H1 (cell line): ENCODE measurements around the gene PCSK1N. TPM values are rescaled to one million over a fixed set of nuclear protein-coding genes. Genes with fewer than 3 reads are reported as not detected.

Source experiments
- CTCF ChIA-PET: fragments of 300-600 bp; sonication (Branson Sonifier 250); formaldehyde crosslinking; loops from one replicate; lab custom pipeline; 2021; ENCODE audit not compliant: partially characterized antibody; lab: Charles Lee
- POLR2A ChIA-PET: fragments of 300-600 bp; sonication (Branson Sonifier 250); formaldehyde crosslinking; loops from one replicate; lab custom pipeline; 2021; ENCODE audit warnings: inconsistent platforms; ENCODE audit not compliant: partially characterized antibody; lab: Charles Lee
- DNase-seq, 2 experiments: peaks; one replicate each; pipeline versions ENCODE4 v3.0.0 to v3.0.0-alpha.2; 2010 to 2022; ENCODE audit warnings: low spot score in 2 of 2, low read depth in 1 of 2, mixed read lengths in 1 of 2
- FAIRE-seq: peaks from 2 replicates; lab custom pipeline; 2011; peaks lifted over from hg19 to GRCh38; lab: Jason Lieb, UNC
- H2AFZ ChIP-seq: 2 replicates; pipeline ENCODE4 v1.8.1; 2012; ENCODE audit warnings: low read length, inconsistent platforms
- H2AK5ac ChIP-seq: 2 replicates; pipeline ENCODE4 v1.6.1; 2013; ENCODE audit warnings: low read depth, low read length
- H2BK120ac ChIP-seq: replicated peaks from 2 replicates; pipeline ENCODE3; 2013; ENCODE audit warnings: low read depth, low read length, inconsistent platforms
- H2BK12ac ChIP-seq: 2 replicates; pipeline ENCODE4 v1.6.1; 2013; ENCODE audit warnings: low read depth, low read length
- H2BK15ac ChIP-seq: 2 replicates; pipeline ENCODE4 v1.6.1; 2013; ENCODE audit warnings: low read length
- H2BK20ac ChIP-seq: 2 replicates; pipeline ENCODE4 v1.6.1; 2013; ENCODE audit warnings: low read length
- H2BK5ac ChIP-seq: 2 replicates; pipeline ENCODE4 v1.6.1; 2013; ENCODE audit warnings: low read depth, low read length
- H3K14ac ChIP-seq: 2 replicates; pipeline ENCODE4 v1.6.1; 2013; ENCODE audit warnings: inconsistent platforms; ENCODE audit not compliant: insufficient read length
- H3K18ac ChIP-seq: 2 replicates; pipeline ENCODE4 v1.6.1; 2013; ENCODE audit warnings: low read length; ENCODE audit errors: extremely low read depth
- H3K23ac ChIP-seq: 2 replicates; pipeline ENCODE4 v1.6.1; 2013; ENCODE audit warnings: inconsistent platforms; ENCODE audit not compliant: insufficient read length
- H3K23me2 ChIP-seq: 2 replicates; pipeline ENCODE4 v1.6.1; 2013; ENCODE audit warnings: low read depth, low read length
- H3K27ac ChIP-seq: 2 replicates; pipeline ENCODE4 v1.6.1; 2011; ENCODE audit warnings: low read depth, low read length, inconsistent platforms
- H3K27me3 ChIP-seq, 4 experiments: replicated peaks in 1 of 4; 1 replicate in 1 of 4; 2 replicates in 3 of 4; pipeline versions ENCODE4 v1.6.1 to v1.8.1; 2011 to 2013; ENCODE audit warnings: low read length in 3 of 4, mild to moderate bottlenecking in 3 of 4, inconsistent platforms in 2 of 4, mixed read lengths in 2 of 4, moderate library complexity in 1 of 4; ENCODE audit not compliant: control insufficient read depth in 3 of 4, insufficient read depth in 3 of 4; ENCODE audit errors: extremely low read depth in 1 of 4
- H3K36me3 ChIP-seq, 4 experiments: 2 replicates each; pipeline versions ENCODE4 v1.6.1 to v1.8.1; 2011 to 2013; ENCODE audit warnings: mild to moderate bottlenecking in 4 of 4, low read length in 3 of 4, moderate library complexity in 2 of 4, control low read depth in 1 of 4, inconsistent platforms in 1 of 4; ENCODE audit not compliant: insufficient read depth in 4 of 4, control insufficient read depth in 2 of 4
- H3K4ac ChIP-seq: replicated peaks from 2 replicates; pipeline ENCODE3; 2013; ENCODE audit warnings: low read length, low read depth, mixed read lengths, inconsistent platforms; ENCODE audit not compliant: insufficient read length
- H3K4me1 ChIP-seq, 4 experiments: replicated peaks in 1 of 4; 1 replicate in 1 of 4; 2 replicates in 3 of 4; pipeline versions ENCODE4 v1.6.1 to v1.8.1; 2011 to 2013; ENCODE audit warnings: low read length in 3 of 4, inconsistent platforms in 2 of 4, mixed read lengths in 1 of 4; ENCODE audit not compliant: insufficient read depth in 4 of 4, control insufficient read depth in 3 of 4
- H3K4me2 ChIP-seq, 2 experiments: 2 replicates each; pipeline versions ENCODE4 v1.6.1 to v1.8.1; 2011 to 2013; ENCODE audit warnings: low read depth in 2 of 2, low read length in 2 of 2, control low read depth in 1 of 2, inconsistent platforms in 1 of 2, mild to moderate bottlenecking in 1 of 2; ENCODE audit not compliant: insufficient read depth in 1 of 2
- H3K4me3 ChIP-seq, 4 experiments: fragments of 200-600, 300-600 bp in 1 of 4; sonication (generic), shearing (Covaris generic), sonication (Bioruptor Twin) in 1 of 4; 2 replicates each; pipeline versions ENCODE4 v1.5.1 to v1.8.1; 2011 to 2016; ENCODE audit warnings: low read length in 4 of 4, low read depth in 3 of 4, control low read depth in 2 of 4, inconsistent platforms in 2 of 4, mild to moderate bottlenecking in 2 of 4, mixed read lengths in 1 of 4, moderate library complexity in 1 of 4; ENCODE audit not compliant: insufficient read depth in 2 of 4; ENCODE audit errors: extremely low read depth in 1 of 4
- H3K56ac ChIP-seq: replicated peaks from 2 replicates; pipeline ENCODE3; 2013; ENCODE audit warnings: low read depth, mild to moderate bottlenecking, mixed read lengths, low read length, inconsistent platforms; ENCODE audit not compliant: insufficient read length
- H3K79me1 ChIP-seq: 2 replicates; pipeline ENCODE4 v1.6.1; 2013; ENCODE audit warnings: low read depth, low read length, control low read depth
- H3K79me2 ChIP-seq, 2 experiments: 2 replicates each; pipeline versions ENCODE4 v1.6.1 to v1.8.1; 2012 to 2013; ENCODE audit warnings: low read length in 2 of 2, mild to moderate bottlenecking in 2 of 2, inconsistent platforms in 1 of 2; ENCODE audit not compliant: insufficient read depth in 2 of 2, control insufficient read depth in 1 of 2
- H3K9ac ChIP-seq, 4 experiments: replicated peaks in 1 of 4; 1 replicate in 1 of 4; 2 replicates in 3 of 4; pipeline versions ENCODE4 v1.6.1 to v1.8.1; 2011 to 2013; ENCODE audit warnings: low read depth in 3 of 4, low read length in 3 of 4, control low read depth in 2 of 4, mild to moderate bottlenecking in 2 of 4, moderate library complexity in 2 of 4, inconsistent platforms in 1 of 4; ENCODE audit errors: extremely low read depth in 1 of 4
- H3K9me3 ChIP-seq, 2 experiments: 2 replicates each; pipeline versions ENCODE4 v1.6.1 to v1.8.1; 2012 to 2013; ENCODE audit warnings: mild to moderate bottlenecking in 2 of 2, moderate library complexity in 2 of 2, control low read depth in 1 of 2, inconsistent platforms in 1 of 2, low read depth in 1 of 2, low read length in 1 of 2, mixed read lengths in 1 of 2; ENCODE audit not compliant: insufficient read depth in 2 of 2
- H4K20me1 ChIP-seq, 2 experiments: replicated peaks in 1 of 2; 2 replicates each; pipeline versions ENCODE3 to v1.8.1; 2011 to 2013; ENCODE audit warnings: inconsistent platforms in 2 of 2, low read length in 2 of 2, mild to moderate bottlenecking in 1 of 2; ENCODE audit not compliant: insufficient read depth in 2 of 2, control insufficient read depth in 1 of 2
- H4K5ac ChIP-seq: 2 replicates; pipeline ENCODE4 v1.6.1; 2013; ENCODE audit warnings: low read length, low read depth, mixed read lengths, inconsistent platforms; ENCODE audit not compliant: insufficient read length
- H4K8ac ChIP-seq: 2 replicates; pipeline ENCODE4 v1.8.0; 2013; ENCODE audit warnings: mild to moderate bottlenecking, moderate library complexity, low read length, inconsistent platforms; ENCODE audit not compliant: insufficient read depth; ENCODE audit errors: extremely low read depth
- H4K91ac ChIP-seq: replicated peaks from 2 replicates; pipeline ENCODE3; 2013; ENCODE audit warnings: low read length, mixed read lengths, inconsistent platforms; ENCODE audit not compliant: insufficient read length
- CBX5 ChIP-seq: fragments of 300-800, 300-1000 bp; sonication (generic); IDR thresholded peaks from 2 replicates; pipeline ENCODE4 v1.7.1; 2016; ENCODE audit warnings: antibody characterized with exemption, low read length, low read depth
- POU5F1 ChIP-seq: IDR thresholded peaks from 2 replicates; pipeline ENCODE4 v1.6.1; 2011; ENCODE audit warnings: low read depth, mild to moderate bottlenecking, low read length, moderate library complexity
- RXRA ChIP-seq: IDR thresholded peaks from 2 replicates; pipeline ENCODE4 v1.6.1; 2011; ENCODE audit warnings: low read depth, mild to moderate bottlenecking, low read length, moderate library complexity; ENCODE audit not compliant: insufficient read depth
- SAP30 ChIP-seq: fragments of 300-600 bp; sonication (generic); IDR thresholded peaks from 2 replicates; pipeline ENCODE4 v1.7.1; 2012; ENCODE audit warnings: low read length, moderate library complexity, mild to moderate bottlenecking, inconsistent platforms; ENCODE audit not compliant: insufficient read depth, insufficient replicate concordance
- SIRT6 ChIP-seq: IDR thresholded peaks from one replicate; pipeline ENCODE4 v1.7.1; 2012; ENCODE audit warnings: low read length, inconsistent platforms
- SUZ12 ChIP-seq: fragments of 200-600 bp; sonication (generic); IDR thresholded peaks from 2 replicates; pipeline ENCODE4 v1.6.1; 2012; ENCODE audit warnings: mild to moderate bottlenecking, inconsistent platforms, low read length, moderate library complexity, mixed read lengths
- WGBS, 2 experiments: shearing (Covaris generic) in 1 of 2; methylation state at CpG; one replicate each; pipeline versions ENCODE4 v1.1.6 to v1.1.7; 2013 to 2015; ENCODE audit warnings: low lambda C conversion rate in 2 of 2, mixed read lengths in 2 of 2, inconsistent platforms in 1 of 2, low coverage in 1 of 2, missing lambda C conversion rate in 1 of 2; ENCODE audit not compliant: insufficient replicate concordance in 2 of 2, insufficient coverage in 1 of 2, insufficient read length in 1 of 2; ENCODE audit errors: extremely low coverage in 1 of 2, missing lambda C conversion rate in 1 of 2; 5-methylcytosine and 5-hydroxymethylcytosine counted together
- polyA plus RNA-seq, 7 experiments: library from polyadenylated mRNA; depleted of rRNA in 3 of 7; stranded (reverse) in 5 of 7; unstranded in 2 of 7; fragments of >200 nt in 5 of 7; fragments of 200-250 nt in 2 of 7; gene quantifications; 1 replicate in 5 of 7; 2 replicates in 1 of 7; 4 replicates in 1 of 7; pipeline versions ENCODE4 v1.2.1 to v1.2.3, GENCODE V29; 2011 to 2013; ENCODE audit warnings: missing spikeins in 2 of 7, mixed read lengths in 2 of 7
- total RNA-seq: library from RNA; stranded (reverse); fragmentation: NEBNext Ultra II Directional; extraction: Animal tissue kit (Norgen Biotek cat#: 25700); gene quantifications from 2 replicates; pipeline ENCODE4 v1.2.1, GENCODE V29; 2021
- TF ChIP-seq, protein P1 (sequence below): IDR thresholded peaks from 2 replicates; pipeline ENCODE4 v1.6.1; 2012; ENCODE audit warnings: inconsistent platforms
- TF ChIP-seq, protein P2 (sequence below), 3 experiments: IDR thresholded peaks; 1 replicate in 2 of 3; 2 replicates in 1 of 3; pipeline versions ENCODE4 v1.5.1 to v1.6.1; 2011; ENCODE audit warnings: low read length in 3 of 3, mild to moderate bottlenecking in 3 of 3, inconsistent platforms in 2 of 3, low read depth in 1 of 3, moderate library complexity in 1 of 3; ENCODE audit not compliant: insufficient read depth in 1 of 3; ENCODE audit errors: control extremely low read depth in 1 of 3
- TF ChIP-seq, protein P3 (sequence below): IDR thresholded peaks from 2 replicates; pipeline ENCODE4 v1.6.1; 2012; ENCODE audit warnings: low read length, inconsistent platforms

PCSK1N gene
- total and polyA plus RNA-seq, 2 of the 8 experiments (the other 6 are each of a cell fraction or from before 2014, with no cell fraction given): 3.6 to 4.5 TPM

DNA sequence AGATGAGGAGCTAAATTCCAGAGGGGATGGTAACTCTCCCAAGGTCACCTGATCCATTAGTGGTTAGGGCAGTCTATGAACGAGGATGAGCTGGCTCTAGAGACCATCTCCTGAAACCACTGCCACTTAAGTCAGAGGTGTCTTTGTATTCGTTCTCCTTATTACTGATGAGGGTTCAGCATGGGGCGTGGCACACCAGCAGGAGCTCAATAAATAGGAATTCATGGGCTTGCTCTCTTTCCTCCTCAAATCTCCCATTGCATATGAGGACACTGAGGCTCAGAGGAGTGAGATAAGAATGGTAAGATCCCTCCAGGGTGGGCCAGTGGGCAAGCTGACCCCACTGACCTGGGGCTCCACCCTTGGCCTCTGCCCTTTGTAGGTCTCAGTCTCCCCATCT lies 50.7 kb downstream of the PCSK1N start:
- H3K56ac ChIP-seq: no peak overlapping the region
- no peak overlapping the region for H3K23ac ChIP-seq
- H4K20me1 ChIP-seq: no peaks in the 10 kb centered on the region
- no peaks in the 10 kb centered on the region for H3K79me2 ChIP-seq
- H4K91ac ChIP-seq: no peak overlapping the region
- no peaks in the 10 kb centered on the region for H3K9me3 ChIP-seq
- no peak overlapping the region for H2BK120ac ChIP-seq
- H2AK5ac ChIP-seq: no peak overlapping the region
- H3K4me2 ChIP-seq: no peak overlapping the region
- 86% methylated on average over 3 of the region's 3 CpGs; no CpG with 5 or more reads in 1 of the 2 experiments for WGBS, 2 experiments
- no peak overlapping the region for H3K9ac ChIP-seq
- no peak for FAIRE-seq
- H2BK12ac ChIP-seq: no peak overlapping the region
- H3K18ac ChIP-seq: no peak overlapping the region
- no peak overlapping the region for H4K8ac ChIP-seq
- ChIA-PET CTCF (interaction anchor here (0.6 kb wide), 1 partner anchor 1055 kb away, joined by 3 read pairs; no protein-coding TSS in a partner anchor), POLR2A (interaction anchor here (0.9 to 1.6 kb wide), 3 partner anchors 8 to 174 kb away, joined by 3 read pairs; no protein-coding TSS in a partner anchor)
- no peak overlapping the region for H2AFZ ChIP-seq
- no peak overlapping the region for H3K4me3 ChIP-seq
- no peak overlapping the region for H2BK20ac ChIP-seq
- no peaks in the 10 kb centered on the region for H3K27me3 ChIP-seq
- H4K5ac ChIP-seq: no peak overlapping the region
- no peaks in the 10 kb centered on the region for H3K79me1 ChIP-seq
- DNase-seq: no peak
- H3K4me1 ChIP-seq: no peaks in the 10 kb centered on the region
- no peak overlapping the region for H3K4ac ChIP-seq
- H3K36me3 ChIP-seq: no peaks in the 10 kb centered on the region
- no peaks in the 10 kb centered on the region for H3K23me2 ChIP-seq
- H3K27ac ChIP-seq: no peak overlapping the region
- no peak overlapping the region for H3K14ac ChIP-seq
- no peak overlapping the region for H2BK15ac ChIP-seq
- no peak overlapping the region for H2BK5ac ChIP-seq
- TF ChIP-seq, protein P1, sequence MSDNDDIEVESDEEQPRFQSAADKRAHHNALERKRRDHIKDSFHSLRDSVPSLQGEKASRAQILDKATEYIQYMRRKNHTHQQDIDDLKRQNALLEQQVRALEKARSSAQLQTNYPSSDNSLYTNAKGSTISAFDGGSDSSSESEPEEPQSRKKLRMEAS: no peak
- TF ChIP-seq SUZ12: no peak
- no peak for TF ChIP-seq SIRT6
- no peak for TF ChIP-seq RXRA
- TF ChIP-seq, protein P2, sequence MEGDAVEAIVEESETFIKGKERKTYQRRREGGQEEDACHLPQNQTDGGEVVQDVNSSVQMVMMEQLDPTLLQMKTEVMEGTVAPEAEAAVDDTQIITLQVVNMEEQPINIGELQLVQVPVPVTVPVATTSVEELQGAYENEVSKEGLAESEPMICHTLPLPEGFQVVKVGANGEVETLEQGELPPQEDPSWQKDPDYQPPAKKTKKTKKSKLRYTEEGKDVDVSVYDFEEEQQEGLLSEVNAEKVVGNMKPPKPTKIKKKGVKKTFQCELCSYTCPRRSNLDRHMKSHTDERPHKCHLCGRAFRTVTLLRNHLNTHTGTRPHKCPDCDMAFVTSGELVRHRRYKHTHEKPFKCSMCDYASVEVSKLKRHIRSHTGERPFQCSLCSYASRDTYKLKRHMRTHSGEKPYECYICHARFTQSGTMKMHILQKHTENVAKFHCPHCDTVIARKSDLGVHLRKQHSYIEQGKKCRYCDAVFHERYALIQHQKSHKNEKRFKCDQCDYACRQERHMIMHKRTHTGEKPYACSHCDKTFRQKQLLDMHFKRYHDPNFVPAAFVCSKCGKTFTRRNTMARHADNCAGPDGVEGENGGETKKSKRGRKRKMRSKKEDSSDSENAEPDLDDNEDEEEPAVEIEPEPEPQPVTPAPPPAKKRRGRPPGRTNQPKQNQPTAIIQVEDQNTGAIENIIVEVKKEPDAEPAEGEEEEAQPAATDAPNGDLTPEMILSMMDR (IDR thresholded peaks at IDR 0.05; ENCODE audit: control extremely low read depth in 1 of 3, insufficient read depth in 1 of 3, low read depth in 1 of 3, low read length in 3 of 3): no peak
- TF ChIP-seq POU5F1: no peak
- TF ChIP-seq, protein P3, sequence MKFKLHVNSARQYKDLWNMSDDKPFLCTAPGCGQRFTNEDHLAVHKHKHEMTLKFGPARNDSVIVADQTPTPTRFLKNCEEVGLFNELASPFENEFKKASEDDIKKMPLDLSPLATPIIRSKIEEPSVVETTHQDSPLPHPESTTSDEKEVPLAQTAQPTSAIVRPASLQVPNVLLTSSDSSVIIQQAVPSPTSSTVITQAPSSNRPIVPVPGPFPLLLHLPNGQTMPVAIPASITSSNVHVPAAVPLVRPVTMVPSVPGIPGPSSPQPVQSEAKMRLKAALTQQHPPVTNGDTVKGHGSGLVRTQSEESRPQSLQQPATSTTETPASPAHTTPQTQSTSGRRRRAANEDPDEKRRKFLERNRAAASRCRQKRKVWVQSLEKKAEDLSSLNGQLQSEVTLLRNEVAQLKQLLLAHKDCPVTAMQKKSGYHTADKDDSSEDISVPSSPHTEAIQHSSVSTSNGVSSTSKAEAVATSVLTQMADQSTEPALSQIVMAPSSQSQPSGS: no peak
- no peak for TF ChIP-seq CBX5
- no peak for TF ChIP-seq SAP30
